Measurements from ENCODE around the gene UBAP2.

UBAP2 gene

DNA sequence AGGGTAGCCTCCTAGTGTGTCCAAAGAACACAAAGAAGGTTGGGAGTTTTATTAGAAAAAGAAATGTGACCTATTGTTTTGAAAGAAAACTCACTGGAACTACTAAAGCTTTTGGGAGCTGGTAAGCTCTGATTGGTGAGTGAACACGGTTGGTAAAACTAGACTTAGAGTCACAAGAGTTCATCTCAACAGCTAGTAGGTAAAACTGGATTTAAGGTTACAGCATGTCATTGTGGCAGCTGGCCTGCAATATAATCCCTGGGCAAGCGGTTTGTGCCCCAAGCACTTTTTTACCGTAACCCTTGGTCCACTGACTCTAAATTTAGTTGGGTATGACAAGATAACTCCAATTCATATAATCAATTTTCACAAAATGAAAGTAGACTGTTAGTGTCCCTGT lies 47.4 kb downstream of the UBAP2 start:
- DNase-seq: no peak
- H3K36me3 ChIP-seq: peaks cover 5 to 23% (median 7%) of the 10 kb centered on the region in 3 donors
- H3K9me3 ChIP-seq: no peaks in the 10 kb centered on the region
- H3K27ac ChIP-seq: no peak overlapping the region
- no peak overlapping the region for H3K4me3 ChIP-seq
- H3K4me1 ChIP-seq: no peaks in the 10 kb centered on the region
- no peaks in the 10 kb centered on the region for H3K27me3 ChIP-seq
- TF ChIP-seq, protein P1, sequence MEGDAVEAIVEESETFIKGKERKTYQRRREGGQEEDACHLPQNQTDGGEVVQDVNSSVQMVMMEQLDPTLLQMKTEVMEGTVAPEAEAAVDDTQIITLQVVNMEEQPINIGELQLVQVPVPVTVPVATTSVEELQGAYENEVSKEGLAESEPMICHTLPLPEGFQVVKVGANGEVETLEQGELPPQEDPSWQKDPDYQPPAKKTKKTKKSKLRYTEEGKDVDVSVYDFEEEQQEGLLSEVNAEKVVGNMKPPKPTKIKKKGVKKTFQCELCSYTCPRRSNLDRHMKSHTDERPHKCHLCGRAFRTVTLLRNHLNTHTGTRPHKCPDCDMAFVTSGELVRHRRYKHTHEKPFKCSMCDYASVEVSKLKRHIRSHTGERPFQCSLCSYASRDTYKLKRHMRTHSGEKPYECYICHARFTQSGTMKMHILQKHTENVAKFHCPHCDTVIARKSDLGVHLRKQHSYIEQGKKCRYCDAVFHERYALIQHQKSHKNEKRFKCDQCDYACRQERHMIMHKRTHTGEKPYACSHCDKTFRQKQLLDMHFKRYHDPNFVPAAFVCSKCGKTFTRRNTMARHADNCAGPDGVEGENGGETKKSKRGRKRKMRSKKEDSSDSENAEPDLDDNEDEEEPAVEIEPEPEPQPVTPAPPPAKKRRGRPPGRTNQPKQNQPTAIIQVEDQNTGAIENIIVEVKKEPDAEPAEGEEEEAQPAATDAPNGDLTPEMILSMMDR (IDR thresholded peaks at IDR 0.05): no peak
- intact Hi-C loops (cut with DNase I; ENCODE audit: low total_unique reads): no loop called here

DNA sequence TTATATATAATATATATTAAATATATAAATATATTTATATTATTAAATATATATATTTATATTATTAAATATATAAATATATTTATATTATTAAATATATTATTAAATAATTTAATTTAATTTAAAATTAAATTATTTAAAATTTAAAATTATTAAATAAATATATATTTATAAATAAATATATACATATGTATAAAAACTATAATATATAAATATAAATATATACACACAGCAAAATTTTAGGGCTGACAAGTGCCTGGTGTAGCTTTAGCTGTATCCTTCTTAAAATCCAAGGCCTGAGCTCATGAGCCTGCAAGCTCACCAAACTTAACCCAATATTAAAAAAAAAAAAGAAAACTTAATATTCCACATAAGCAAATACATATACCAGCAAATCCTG lies 53.2 kb downstream of the UBAP2 start:
- Histone ChIP-seq H3K9me3 (no peaks in the 10 kb centered on the region), H3K27ac (no peak overlapping the region), H3K4me3 (no peak overlapping the region), H3K27me3 (no peaks in the 10 kb centered on the region), H3K4me1 (no peaks in the 10 kb centered on the region), H3K36me3 (peaks cover 5 to 14% (median 13%) of the 10 kb centered on the region in 3 donors)
- intact Hi-C loops (cut with DNase I; ENCODE audit: low total_unique reads): no loop called here
- TF ChIP-seq, protein P1 (IDR thresholded peaks at IDR 0.05): no peak
- no peak for DNase-seq

DNA sequence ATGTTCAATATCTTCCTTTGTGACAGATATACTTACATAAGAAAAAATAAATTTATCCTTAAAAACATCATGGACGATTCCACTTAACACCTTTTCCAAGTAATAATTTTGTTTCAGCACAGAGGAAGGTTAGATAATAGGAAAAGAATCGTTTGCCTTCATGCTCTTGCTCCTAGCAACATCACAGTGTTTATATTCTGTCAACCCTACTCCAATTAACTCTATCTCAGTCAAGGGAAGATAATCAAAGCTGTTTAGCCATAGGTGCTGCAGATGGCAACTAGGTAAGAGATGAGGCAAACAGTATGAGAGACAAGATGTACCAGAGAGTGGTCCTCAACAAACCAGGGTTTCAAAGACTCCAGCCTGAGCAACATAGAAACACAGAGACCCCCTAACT lies 55.6 kb downstream of the UBAP2 start:
- H3K9me3 ChIP-seq: no peaks in the 10 kb centered on the region
- intact Hi-C loops (cut with DNase I; ENCODE audit: low total_unique reads): no loop called here
- TF ChIP-seq, protein P1 (IDR thresholded peaks at IDR 0.05): no peak

DNA sequence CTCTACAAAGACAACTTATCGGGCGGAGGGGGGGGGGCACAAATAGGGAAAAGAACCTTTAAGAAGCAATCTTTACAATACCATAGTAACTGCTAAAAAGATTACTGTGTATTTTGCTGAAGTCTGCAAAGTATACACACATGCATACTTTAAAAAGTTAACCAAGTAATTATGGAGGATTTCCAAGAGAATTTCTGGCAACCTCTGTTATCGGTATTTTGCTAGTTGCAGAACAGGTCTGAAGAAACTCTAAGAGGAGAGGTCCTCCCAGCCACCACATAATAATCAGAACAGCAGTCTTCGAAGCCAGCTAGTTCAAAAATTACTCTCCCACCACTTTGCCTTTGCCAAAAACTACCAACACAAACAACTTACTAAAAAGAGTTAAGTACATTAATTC lies 56.1 kb downstream of the UBAP2 start:
- Histone ChIP-seq H3K9me3 (no peaks in the 10 kb centered on the region), H3K27ac (no peak overlapping the region)
- intact Hi-C loops (cut with DNase I; ENCODE audit: low total_unique reads): no loop called here

More for the DNA sequence above, 55.6 kb downstream of the UBAP2 start:
- Histone ChIP-seq H3K36me3 (peaks cover 5 to 23% (median 21%) of the 10 kb centered on the region in 3 donors), H3K4me1 (no peaks in the 10 kb centered on the region), H3K4me3 (no peak overlapping the region), H3K27ac (no peak overlapping the region), H3K27me3 (no peaks in the 10 kb centered on the region)
- no peak for DNase-seq

DNA sequence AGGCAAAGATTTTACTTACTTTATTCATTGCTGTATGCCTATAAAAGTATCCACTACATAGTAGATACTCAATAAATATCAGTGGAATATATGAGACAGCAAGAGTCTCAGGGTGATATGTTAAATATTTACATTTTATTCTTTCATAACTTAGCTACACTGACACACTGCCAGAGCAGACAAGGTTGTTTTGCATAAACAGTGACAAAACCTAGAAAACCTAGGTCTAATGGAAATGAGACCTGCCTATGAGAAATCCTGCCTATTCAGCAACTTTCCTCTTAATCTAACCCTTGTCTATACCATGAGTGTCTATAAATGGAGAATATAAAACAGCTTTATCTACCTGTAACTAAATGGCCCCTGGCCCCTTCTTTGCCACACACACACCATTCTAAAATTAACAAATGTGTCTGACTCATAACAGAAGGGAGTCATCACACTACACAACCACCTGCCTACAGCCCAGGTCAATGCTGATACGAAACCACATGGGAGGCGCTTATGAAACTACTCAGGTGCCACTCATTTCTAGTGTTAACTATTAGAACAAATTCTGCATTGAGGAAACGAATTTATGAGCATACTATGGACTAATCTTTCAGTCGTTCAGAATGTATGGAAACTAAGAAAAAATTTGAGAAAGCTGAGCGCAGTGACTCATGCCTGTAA lies 60.3 kb downstream of the UBAP2 start:
- intact Hi-C loops (cut with DNase I; ENCODE audit: low total_unique reads): no loop called here
- Histone ChIP-seq H3K36me3 (peaks cover 27 to 41% (median 41%) of the 10 kb centered on the region in 3 donors), H3K27me3 (no peaks in the 10 kb centered on the region), H3K9me3 (no peaks in the 10 kb centered on the region), H3K4me1 (no peaks in the 10 kb centered on the region), H3K4me3 (no peak overlapping the region), H3K27ac (no peak overlapping the region)
- no peak for DNase-seq
- TF ChIP-seq, protein P1 (IDR thresholded peaks at IDR 0.05): no peak

More for the DNA sequence above, 56.1 kb downstream of the UBAP2 start:
- Histone ChIP-seq H3K27me3 (no peaks in the 10 kb centered on the region), H3K4me1 (no peaks in the 10 kb centered on the region), H3K36me3 (peaks cover under 1 to 23% (median 22%) of the 10 kb centered on the region in 3 donors), H3K4me3 (no peak overlapping the region)
- DNase-seq: no peak
- TF ChIP-seq, protein P1 (IDR thresholded peaks at IDR 0.05): no peak

Measured in tibial artery (tissue), 4 donors.